Heart left ventricle (tissue), 13 donors: ENCODE results near the gene GABPB1.

ENCODE experiments used
- CTCF ChIP-seq, 12 donors: fragments of 200-600 bp; sonication (generic) in 4 of 12; IDR thresholded peaks; one replicate each; pipeline versions ENCODE4 v1.5.0 to v1.8.0; 2018 to 2022; ENCODE audit warnings: antibody characterized with exemption in 12 of 12, mild to moderate bottlenecking in 5 of 12
- POLR2A ChIP-seq, 2 donors: fragments of 450-650 bp; IDR thresholded peaks; one replicate each; pipeline ENCODE4 v1.6.1; 2017; ENCODE audit warnings: antibody characterized with exemption in 2 of 2, mild to moderate bottlenecking in 2 of 2, moderate library complexity in 2 of 2
- donor health status: ischemic (EF 13 %, LVEDD 7.1; RV severe dilation, severe dysfunction).
- donor health status: DM: no; HTN: yes; CAD: no.
- donor health status: DM: no; HTN: no; CAD: no.
- donor health status: ischemic (EF 25% LVEDD 6.9; RV normal size, moderate dysfunction).
- donor health status: ischemic (EF 25% LVEDD 5.7; RV mildly dilated, moderate dysfunction).
- donor health status: ischemic (EF 35%, LVEDD 5.7; RV mildly dilated, moderate dysfunction).
- donor health status: nonischemic (EF 11% LVEDD 7.7; RV severe dilation, severe dysfunction).
- donor health status: DM: yes; HTN: yes; CAD: no.
- donor health status: PGD.
- donor health status: ischemic (EF 29% LVEDD 5.4; RV normal size, mild dysfunction).
- donor health status: nonischemic (EF 23%, LVEDD 6.1; RV moderate dilation, normal function).

DNA sequence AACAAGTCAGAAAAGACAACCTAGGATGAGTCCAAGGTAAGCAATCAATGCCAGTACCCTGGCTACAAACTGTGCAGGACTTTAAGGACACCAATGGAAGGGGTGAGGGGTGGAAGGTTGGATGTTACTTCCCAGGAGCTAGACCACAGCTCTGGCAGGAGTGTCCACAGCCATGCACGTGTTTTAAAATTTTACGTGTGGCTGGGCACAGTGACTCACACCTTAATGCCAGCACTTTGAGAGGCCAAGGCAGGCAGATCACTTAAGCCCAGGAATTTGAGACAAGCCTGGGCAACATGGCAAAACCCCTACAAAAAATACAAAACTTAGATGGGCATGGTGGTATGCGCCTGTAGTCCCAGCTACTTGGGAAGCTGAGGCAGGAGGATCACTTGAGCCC, 74.7 kb downstream of the GABPB1 start:
- TF ChIP-seq CTCF (IDR thresholded peaks at IDR 0.05) (no peak), POLR2A (IDR thresholded peaks at IDR 0.05) (no peak)
